ENCODE results near the gene LYL1.

LYL1 gene

GRCh38 chr19:13073263-13073662 lies 29.4 kb downstream of the LYL1 start:
- no peak for DNase-seq (ENCODE audit: low read depth)

GRCh38 chr19:13072188-13072908 lies 30.3 kb downstream of the LYL1 start:
- DNase-seq (ENCODE audit: low read depth) = no peak

- no peak for DNase-seq (ENCODE audit: low read depth)
These were observed 31.0 kb downstream of the LYL1 start for GRCh38 chr19:13071444-13072187.

GRCh38 chr19:13070425-13071140 lies 32.1 kb downstream of the LYL1 start:
- no peak for DNase-seq (ENCODE audit: low read depth)

GRCh38 chr19:13069415-13070359 lies 33.0 kb downstream of the LYL1 start:
- DNase-seq (ENCODE audit: low read depth) = no peak

- no peak for DNase-seq (ENCODE audit: low read depth)
These were observed 34.4 kb downstream of the LYL1 start for GRCh38 chr19:13068085-13068846.

- DNase-seq (ENCODE audit: low read depth) = no peak
These were observed 35.5 kb downstream of the LYL1 start for GRCh38 chr19:13066933-13067807.

GRCh38 chr19:13066226-13066625 lies 36.4 kb downstream of the LYL1 start:
- no peak for DNase-seq (ENCODE audit: low read depth)

- no peak for DNase-seq (ENCODE audit: low read depth)
These were observed 38.6 kb downstream of the LYL1 start for GRCh38 chr19:13064092-13064489.

GRCh38 chr19:13063461-13064091 lies 39.1 kb downstream of the LYL1 start:
- DNase-seq (ENCODE audit: low read depth) = peak; percentile 47

GRCh38 chr19:13062317-13062716 lies 40.3 kb downstream of the LYL1 start:
- DNase-seq (ENCODE audit: low read depth) = no peak

- DNase-seq (ENCODE audit: low read depth) = peak; percentile 63
These were observed 41.4 kb downstream of the LYL1 start for GRCh38 chr19:13060964-13061927.

- DNase-seq (ENCODE audit: low read depth) = no peak
These were observed 42.3 kb downstream of the LYL1 start for GRCh38 chr19:13060233-13060963.

GRCh38 chr19:13058951-13059660 lies 43.6 kb downstream of the LYL1 start:
- peak; percentile 46 for DNase-seq (ENCODE audit: low read depth)

GRCh38 chr19:13057744-13058143 lies 44.9 kb downstream of the LYL1 start:
- no peak for DNase-seq (ENCODE audit: low read depth)

- no peak for DNase-seq (ENCODE audit: low read depth)
These were observed 45.5 kb downstream of the LYL1 start for GRCh38 chr19:13057147-13057572.

Measured in fibroblast of gingiva (primary cell).